GM11168 (cell line): ENCODE results near the gene RHOU.

ENCODE experiments used
- in situ Hi-C: fragments of 300-500 bp; cut with MboI; formaldehyde crosslinking; loops from one replicate; pipeline ENCODE4 v1.12.0; 2022; ENCODE audit warnings: low sequenced_read_pairs; ENCODE audit not compliant: unreplicated experiment

Gene RHOU

GRCh38 chr1:228781809-228782661 is 46.8 kb downstream of the RHOU start:
- in situ Hi-C loops = no loop called here

GRCh38 chr1:228782662-228783417 is 47.6 kb downstream of the RHOU start:
- in situ Hi-C loops = no loop called here

GRCh38 chr1:228783418-228784040 is 48.2 kb downstream of the RHOU start:
- in situ Hi-C loops = no loop called here

- in situ Hi-C loops = no loop called here
Observed at GRCh38 chr1:228784181-228784580, 48.9 kb downstream of the RHOU start.

- in situ Hi-C loops = loop anchor here (5.0 kb wide), 1 partner anchor 72 kb away; no protein-coding TSS in a partner anchor
Observed at GRCh38 chr1:228785366-228786330, 50.4 kb downstream of the RHOU start.

- in situ Hi-C loops = loop anchor here (5.0 kb wide), 1 partner anchor 71 kb away; no protein-coding TSS in a partner anchor
Observed at GRCh38 chr1:228786361-228787129, 51.3 kb downstream of the RHOU start.

GRCh38 chr1:228791791-228792190 is 56.5 kb downstream of the RHOU start:
- in situ Hi-C loops = no loop called here

GRCh38 chr1:228792601-228793000 is 57.3 kb downstream of the RHOU start:
- in situ Hi-C loops = no loop called here

- in situ Hi-C loops = no loop called here
Observed at GRCh38 chr1:228793032-228793431, 57.8 kb downstream of the RHOU start.

GRCh38 chr1:228794173-228794572 is 58.9 kb downstream of the RHOU start:
- in situ Hi-C loops = no loop called here

- in situ Hi-C loops = no loop called here
Observed at GRCh38 chr1:228794810-228795209, 59.5 kb downstream of the RHOU start.

- in situ Hi-C loops = no loop called here
Observed at GRCh38 chr1:228795596-228795995, 60.3 kb downstream of the RHOU start.
